Heart left ventricle (tissue), 16 donors: ENCODE measurements around the gene LEPROT. TPM values are rescaled to one million over a fixed set of nuclear protein-coding genes. Genes with fewer than 3 reads are reported as not detected.

ENCODE experiments used
- ATAC-seq, 4 donors: fragments of 200-7000 bp; cut with Tn5 transposase; one replicate each; pipeline ENCODE4 v1.9.1; 2020 to 2022; ENCODE audit warnings: moderate library complexity in 4 of 4, mild to moderate bottlenecking in 3 of 4, moderate number of reproducible peaks in 1 of 4
- DNase-seq, 5 donors: peaks; one replicate each; pipeline ENCODE4 v3.0.0-alpha.2; 2020
- H3K27ac ChIP-seq, 12 donors: fragments of 200-600 bp; sonication (generic) in 4 of 12; one replicate each; pipeline versions ENCODE4 v1.5.0 to v1.8.0; 2016 to 2022; ENCODE audit warnings: mild to moderate bottlenecking in 2 of 12
- H3K27me3 ChIP-seq, 9 donors: fragments of 200-600 bp; sonication (generic) in 2 of 9; one replicate each; pipeline versions ENCODE4 v1.5.1 to v1.8.0; 2016 to 2022; ENCODE audit warnings: mild to moderate bottlenecking in 3 of 9
- H3K36me3 ChIP-seq, 9 donors: fragments of 200-600 bp; sonication (generic) in 2 of 9; one replicate each; pipeline versions ENCODE4 v1.5.0 to v1.8.0; 2018 to 2022; ENCODE audit warnings: mild to moderate bottlenecking in 2 of 9
- H3K4me1 ChIP-seq, 12 donors: fragments of 200-600 bp; sonication (generic) in 4 of 12; one replicate each; pipeline versions ENCODE4 v1.5.0 to v1.8.0; 2016 to 2022; ENCODE audit warnings: mild to moderate bottlenecking in 3 of 12
- H3K4me3 ChIP-seq, 12 donors: fragments of 200-600 bp; sonication (generic) in 4 of 12; one replicate each; pipeline versions ENCODE4 v1.5.0 to v1.8.0; 2017 to 2022; ENCODE audit warnings: mild to moderate bottlenecking in 9 of 12, moderate library complexity in 4 of 12
- H3K9me3 ChIP-seq, 12 donors: fragments of 200-600 bp; sonication (generic) in 4 of 12; one replicate each; pipeline versions ENCODE4 v1.5.0 to v1.8.0; 2016 to 2022; ENCODE audit warnings: mild to moderate bottlenecking in 1 of 12
- CTCF ChIP-seq, 12 donors: fragments of 200-600 bp; sonication (generic) in 4 of 12; IDR thresholded peaks; one replicate each; pipeline versions ENCODE4 v1.5.0 to v1.8.0; 2018 to 2022; ENCODE audit warnings: antibody characterized with exemption in 12 of 12, mild to moderate bottlenecking in 5 of 12
- POLR2A ChIP-seq, 2 donors: fragments of 450-650 bp; IDR thresholded peaks; one replicate each; pipeline ENCODE4 v1.6.1; 2017; ENCODE audit warnings: antibody characterized with exemption in 2 of 2, mild to moderate bottlenecking in 2 of 2, moderate library complexity in 2 of 2
- WGBS, 4 donors: extraction: QIAGEN DNeasy Blood & Tissue Kit in 2 of 4; methylation state at CpG; one replicate each; pipeline versions ENCODE4 v1.1.5 to v1.1.7; 2013 to 2018; 5-methylcytosine and 5-hydroxymethylcytosine counted together
- intact Hi-C, 10 donors: fragments of 100-400 bp; cut with DNase I; formaldehyde crosslinking; loops; one replicate each; pipeline versions ENCODE4 v1.11.1 to v1.14.2; 2022
- polyA plus RNA-seq, 2 donors: library from polyadenylated mRNA; stranded (reverse); fragments of 200-250 nt; gene quantifications; one replicate each; pipeline ENCODE4 v1.2.3, GENCODE V29; 2013
- total RNA-seq, 9 donors: library from RNA; depleted of rRNA in 2 of 9; stranded (reverse); fragments of >200 nt in 2 of 9; fragmentation: NEBNext Ultra II Directional in 3 of 9; extraction: Animal tissue kit (Norgen Biotek cat#: 25700) in 3 of 9; gene quantifications; one replicate each; pipeline versions ENCODE4 v1.1.0 to v1.2.4, GENCODE V29; 2016 to 2023
- donor health status: ischemic (EF 13 %, LVEDD 7.1; RV severe dilation, severe dysfunction).
- donor health status: healthy with polysubstance abuse.
- donor health status: DM: no; HTN: yes; CAD: no.
- donor health status: DM: no; HTN: no; CAD: no.
- donor health status: ischemic (EF 25% LVEDD 6.9; RV normal size, moderate dysfunction).
- donor health status: ischemic (EF 25% LVEDD 5.7; RV mildly dilated, moderate dysfunction).
- donor health status: healthy.
- donor health status: DM: yes; HTN: yes; CAD: no.
- donor health status: ischemic (EF 35%, LVEDD 5.7; RV mildly dilated, moderate dysfunction).
- donor health status: nonischemic (EF 11% LVEDD 7.7; RV severe dilation, severe dysfunction).
- donor health status: DM: yes; HTN: yes; CAD: no.
- donor health status: PGD.
- donor health status: ischemic (EF 29% LVEDD 5.4; RV normal size, mild dysfunction).
- donor health status: nonischemic (EF 23%, LVEDD 6.1; RV moderate dilation, normal function).

Gene LEPROT
- total and polyA plus RNA-seq, 11 donors: 20.8 to 66.2 (median 46.2) TPM

- intact Hi-C loops: no loop called here
Observed at GRCh38 chr1:65393928-65394327, 26.5 kb upstream of the LEPROT start.

GRCh38 chr1:65395887-65396612 lies 24.4 kb upstream of the LEPROT start:
- no peak for ATAC-seq

More at GRCh38 chr1:65393928-65394327, 26.5 kb upstream of the LEPROT start:
- no peak overlapping the region for H3K27ac ChIP-seq
- no peaks in the 10 kb centered on the region for H3K9me3 ChIP-seq
- no peak overlapping the region for H3K4me3 ChIP-seq
- DNase-seq: no peak
- H3K4me1 ChIP-seq: no peaks in the 10 kb centered on the region
- TF ChIP-seq CTCF (IDR thresholded peaks at IDR 0.05) (no peak), POLR2A (IDR thresholded peaks at IDR 0.05) (no peak)
- peaks cover 0 to 28% (median 0%) of the 10 kb centered on the region in 9 donors for H3K36me3 ChIP-seq
- WGBS, 4 donors: 66 to 88% (median 70%) methylated on average over 1 of the region's 1 CpG
- H3K27me3 ChIP-seq: no peaks in the 10 kb centered on the region
- no peak for ATAC-seq

GRCh38 chr1:65398083-65398482 lies 22.4 kb upstream of the LEPROT start:
- intact Hi-C loops: no loop called here
- H3K27me3 ChIP-seq: no peaks in the 10 kb centered on the region
- WGBS, 4 donors: 94 to 99% (median 97%) methylated on average over 1 of the region's 1 CpG
- no peak overlapping the region for H3K27ac ChIP-seq
- ATAC-seq: no peak
- H3K36me3 ChIP-seq: peaks cover 0 to 20% (median 0%) of the 10 kb centered on the region in 9 donors
- H3K4me3 ChIP-seq: no peak overlapping the region
- TF ChIP-seq CTCF (IDR thresholded peaks at IDR 0.05): no peak
- no peak for TF ChIP-seq POLR2A (IDR thresholded peaks at IDR 0.05)
- H3K4me1 ChIP-seq: no peaks in the 10 kb centered on the region
- no peak for DNase-seq
- no peaks in the 10 kb centered on the region for H3K9me3 ChIP-seq

More at GRCh38 chr1:65395887-65396612, 24.4 kb upstream of the LEPROT start:
- Histone ChIP-seq H3K9me3 (no peaks in the 10 kb centered on the region), H3K36me3 (peaks cover 0 to 14% (median 0%) of the 10 kb centered on the region in 9 donors), H3K27ac (no peak overlapping the region), H3K4me3 (no peak overlapping the region), H3K27me3 (no peaks in the 10 kb centered on the region), H3K4me1 (no peaks in the 10 kb centered on the region)
- WGBS, 4 donors: 86 to 90% (median 88%) methylated on average over 3 of the region's 3 CpGs
- intact Hi-C loops: no loop called here
- TF ChIP-seq POLR2A (IDR thresholded peaks at IDR 0.05): no peak
- TF ChIP-seq CTCF (IDR thresholded peaks at IDR 0.05): no peak
- no peak for DNase-seq

GRCh38 chr1:65399003-65399402 lies 21.5 kb upstream of the LEPROT start:
- no peak overlapping the region for H3K27ac ChIP-seq
- no peak for DNase-seq
- no peak for TF ChIP-seq CTCF (IDR thresholded peaks at IDR 0.05)
- TF ChIP-seq POLR2A (IDR thresholded peaks at IDR 0.05): no peak
- peaks cover 0 to 24% (median 0%) of the 10 kb centered on the region in 9 donors for H3K36me3 ChIP-seq
- ATAC-seq: no peak
- WGBS, 4 donors: 90 to 96% (median 92%) methylated on average over 1 of the region's 1 CpG
- no peaks in the 10 kb centered on the region for H3K9me3 ChIP-seq
- intact Hi-C loops: no loop called here
- H3K27me3 ChIP-seq: no peaks in the 10 kb centered on the region
- no peak overlapping the region for H3K4me3 ChIP-seq
- no peaks in the 10 kb centered on the region for H3K4me1 ChIP-seq
